G401.6 (cell line): ENCODE measurements around the gene FOXL3.
"Not testable (repeated sequence)": the region's sequence is repeated elsewhere in the genome, so short reads cannot be mapped to it uniquely, and the experiment has no call there.

Experiments
- FAIRE-seq: peaks from 2 replicates; lab custom pipeline; 2012; peaks lifted over from hg19 to GRCh38; lab: Jason Lieb, UNC

Gene FOXL3

DNA sequence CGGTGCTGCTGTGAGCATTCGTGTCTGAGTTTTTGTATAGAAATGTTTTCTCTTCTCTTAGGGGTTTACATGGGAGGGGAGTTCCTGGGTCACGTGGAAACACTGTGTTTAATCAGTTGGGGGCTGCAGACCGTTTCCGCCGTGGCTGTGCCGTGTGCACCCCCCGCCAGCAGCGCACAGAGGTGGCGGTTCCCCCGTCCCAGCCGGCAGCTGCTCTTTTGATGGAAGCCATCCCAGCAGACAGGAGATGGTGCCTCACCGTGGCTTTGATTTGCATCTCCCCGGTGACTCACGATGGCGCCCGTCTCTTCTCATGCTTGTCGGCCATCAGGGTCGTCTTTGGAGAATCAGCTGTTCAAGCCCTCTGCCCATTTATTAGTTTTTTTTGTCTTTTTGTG is 34.9 kb upstream of the FOXL3 start:
- no peak for FAIRE-seq

DNA sequence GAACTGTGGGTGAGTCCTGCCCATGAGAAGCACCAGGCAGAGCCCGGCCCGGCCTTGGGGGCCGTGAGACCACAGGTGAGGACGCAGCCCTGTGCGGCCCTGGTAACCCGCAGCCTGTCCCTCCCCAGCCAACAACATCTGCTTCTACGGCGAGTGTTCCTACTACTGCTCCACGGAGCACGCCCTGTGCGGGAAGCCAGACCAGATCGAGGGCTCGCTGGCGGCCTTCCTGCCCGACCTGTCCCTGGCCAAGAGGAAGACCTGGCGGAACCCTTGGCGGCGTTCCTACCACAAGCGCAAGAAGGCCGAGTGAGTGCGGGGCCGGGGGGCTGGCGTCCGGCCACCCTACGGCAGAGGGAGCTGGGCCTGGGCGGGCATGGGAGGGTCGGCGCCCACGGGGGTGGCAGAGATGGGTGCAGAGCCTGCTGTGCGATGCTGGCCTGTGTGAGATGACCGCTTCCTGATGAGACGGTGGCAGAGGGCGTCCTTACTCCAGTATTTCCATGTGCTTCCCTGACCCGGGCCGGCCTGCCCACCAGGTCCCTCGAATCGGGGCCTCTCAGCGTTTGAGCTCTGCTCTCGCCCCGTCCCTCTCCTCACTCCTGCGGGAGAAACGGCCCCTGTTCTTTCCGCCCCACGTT is 34.1 kb upstream of the FOXL3 start:
- no peak for FAIRE-seq

DNA sequence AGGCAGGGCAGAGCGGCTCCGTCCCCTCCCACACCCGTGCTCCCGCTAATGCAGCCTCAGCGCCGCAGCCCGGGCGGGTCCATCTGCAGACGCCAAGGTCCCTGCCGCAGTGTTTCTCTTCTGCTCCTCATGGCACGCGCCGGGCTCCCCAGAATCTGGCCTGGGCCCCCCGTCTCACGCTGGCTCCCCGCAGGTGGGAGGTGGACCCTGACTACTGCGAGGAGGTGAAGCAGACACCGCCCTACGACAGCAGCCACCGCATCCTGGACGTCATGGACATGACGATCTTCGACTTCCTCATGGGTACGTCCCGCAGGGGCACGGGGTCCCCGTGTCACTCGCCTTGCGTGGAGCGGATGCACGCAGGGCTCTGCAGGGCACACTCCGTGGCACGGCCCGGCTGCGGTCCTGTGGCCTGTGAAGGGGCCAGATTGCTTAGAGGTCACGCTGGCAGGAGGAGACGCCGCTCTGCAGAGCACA is 33.5 kb upstream of the FOXL3 start:
- FAIRE-seq, result no peak

DNA sequence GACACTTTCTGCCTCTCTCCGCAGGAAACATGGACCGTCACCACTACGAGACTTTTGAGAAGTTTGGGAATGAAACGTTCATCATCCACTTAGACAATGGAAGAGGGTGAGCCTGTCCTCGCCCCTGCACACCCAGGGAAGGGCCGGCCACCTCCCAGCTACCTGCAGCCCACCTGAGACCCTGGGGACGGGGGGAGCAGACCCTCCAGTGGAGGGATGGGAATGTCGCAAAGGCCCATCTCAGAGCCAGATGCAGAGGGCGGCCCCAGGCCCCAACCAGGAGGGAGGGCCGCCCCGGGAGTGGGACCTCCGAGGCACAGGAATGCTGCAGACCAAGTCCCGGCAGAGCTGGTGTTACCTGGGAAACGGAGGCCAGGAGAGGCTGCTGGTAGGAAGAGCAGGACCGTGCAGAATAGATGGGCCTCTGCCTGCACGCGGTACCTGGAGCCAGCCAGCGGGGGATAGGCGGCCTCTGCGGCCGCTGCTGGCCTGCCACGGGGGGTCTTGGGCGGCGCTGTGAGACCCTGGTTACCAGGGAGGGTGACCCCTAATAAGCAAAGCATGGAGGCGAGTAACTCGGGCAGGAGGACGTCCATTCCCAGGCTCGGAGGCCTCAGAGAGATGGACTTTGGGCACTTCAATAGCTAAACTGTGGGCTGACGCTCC is 32.9 kb upstream of the FOXL3 start:
- no peak for FAIRE-seq

DNA sequence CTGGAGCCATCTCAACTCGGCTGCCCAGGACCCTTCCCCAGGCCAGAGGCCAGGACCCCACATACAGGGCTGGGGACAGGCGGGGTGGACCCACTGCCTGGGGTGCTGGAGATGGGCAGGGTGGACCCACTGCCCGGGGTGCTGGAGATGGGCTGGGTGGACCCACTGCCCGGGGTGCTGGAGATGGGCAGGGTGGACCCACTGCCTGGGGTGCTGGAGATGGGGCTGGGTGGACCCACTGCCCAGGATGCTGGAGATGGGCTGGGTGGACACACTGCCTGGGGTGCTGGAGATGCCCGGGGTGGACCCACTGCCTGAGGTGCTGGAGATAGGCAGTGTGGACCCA is 32.4 kb upstream of the FOXL3 start:
- no peak for FAIRE-seq

DNA sequence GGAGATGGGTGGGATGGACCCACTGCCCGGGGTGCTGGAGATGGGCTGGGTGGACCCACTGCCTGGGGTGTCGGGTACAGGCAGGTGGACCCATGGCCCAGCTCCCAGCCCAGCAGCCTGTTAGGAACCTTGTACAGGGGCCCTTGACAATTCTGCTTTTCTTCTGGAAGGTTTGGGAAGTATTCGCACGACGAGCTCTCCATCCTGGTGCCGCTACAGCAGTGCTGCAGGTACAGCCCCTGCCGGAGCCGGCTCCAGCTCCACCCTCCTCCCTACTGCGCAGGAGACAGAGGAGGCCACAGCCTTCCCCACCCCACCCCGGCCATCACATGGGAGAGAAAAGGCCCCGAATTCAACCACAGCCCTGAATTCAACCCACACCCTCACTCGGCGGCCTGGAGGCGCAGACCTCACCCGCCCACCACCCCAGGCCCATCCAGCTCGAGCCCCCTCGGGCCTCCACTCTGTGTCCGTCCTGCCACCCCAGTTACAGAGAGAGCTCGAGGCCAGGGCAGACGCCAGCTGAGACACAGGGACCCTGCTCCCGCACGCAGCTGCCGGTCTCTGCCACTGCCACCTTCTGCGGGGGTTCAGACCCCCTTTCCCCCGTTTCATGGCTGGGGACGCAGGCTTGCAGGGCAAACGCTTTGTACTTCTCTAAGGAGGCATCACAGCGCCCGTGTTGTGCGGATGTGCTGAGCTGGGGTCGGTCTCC is 31.3 kb upstream of the FOXL3 start:
- FAIRE-seq, result no peak

DNA sequence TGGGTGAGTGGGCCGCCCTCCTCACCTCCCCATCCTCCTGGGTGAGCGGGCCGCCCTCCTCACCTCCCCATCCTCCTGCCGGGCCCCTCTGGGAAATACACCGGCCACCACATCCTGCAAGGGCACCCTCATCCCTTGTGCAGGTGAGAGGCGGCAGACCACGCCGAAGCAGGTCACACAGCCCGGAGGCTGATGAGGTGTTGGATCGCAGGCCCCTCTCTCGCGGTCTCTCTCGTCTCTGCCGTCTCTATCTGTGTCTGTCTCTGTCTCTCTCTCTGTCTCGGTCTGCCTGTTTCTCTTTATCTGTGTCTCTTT is 30.8 kb upstream of the FOXL3 start:
- FAIRE-seq, result no peak

DNA sequence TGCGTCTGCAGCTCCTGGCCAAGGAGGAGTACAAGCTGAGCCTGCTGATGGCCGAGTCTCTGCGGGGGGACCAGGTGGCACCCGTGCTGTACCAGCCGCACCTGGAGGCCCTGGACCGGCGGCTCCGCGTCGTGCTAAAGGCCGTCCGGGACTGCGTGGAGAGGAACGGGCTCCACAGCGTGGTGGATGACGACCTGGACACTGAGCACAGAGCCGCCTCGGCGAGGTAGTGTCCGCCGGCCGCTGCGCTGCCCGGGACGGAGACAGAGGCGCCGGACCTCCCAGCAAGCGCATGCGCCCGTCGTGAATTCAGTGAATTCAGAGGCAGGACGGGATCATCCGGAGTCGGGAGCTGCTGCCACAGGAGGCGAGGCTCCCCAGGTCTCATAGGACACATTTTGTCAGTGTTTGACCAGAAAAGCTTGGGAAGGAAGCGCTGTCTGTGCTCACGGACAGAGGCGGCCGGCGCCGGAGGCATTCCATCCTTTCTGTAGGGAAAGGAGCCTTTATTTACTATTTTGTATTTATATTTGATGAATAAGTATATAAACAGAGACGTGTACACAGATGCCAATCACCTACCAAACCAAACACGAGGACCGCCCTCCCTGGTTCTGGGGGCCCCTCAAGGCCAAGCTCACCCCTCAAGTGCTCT is 30.1 kb upstream of the FOXL3 start:
- FAIRE-seq, result no peak

DNA sequence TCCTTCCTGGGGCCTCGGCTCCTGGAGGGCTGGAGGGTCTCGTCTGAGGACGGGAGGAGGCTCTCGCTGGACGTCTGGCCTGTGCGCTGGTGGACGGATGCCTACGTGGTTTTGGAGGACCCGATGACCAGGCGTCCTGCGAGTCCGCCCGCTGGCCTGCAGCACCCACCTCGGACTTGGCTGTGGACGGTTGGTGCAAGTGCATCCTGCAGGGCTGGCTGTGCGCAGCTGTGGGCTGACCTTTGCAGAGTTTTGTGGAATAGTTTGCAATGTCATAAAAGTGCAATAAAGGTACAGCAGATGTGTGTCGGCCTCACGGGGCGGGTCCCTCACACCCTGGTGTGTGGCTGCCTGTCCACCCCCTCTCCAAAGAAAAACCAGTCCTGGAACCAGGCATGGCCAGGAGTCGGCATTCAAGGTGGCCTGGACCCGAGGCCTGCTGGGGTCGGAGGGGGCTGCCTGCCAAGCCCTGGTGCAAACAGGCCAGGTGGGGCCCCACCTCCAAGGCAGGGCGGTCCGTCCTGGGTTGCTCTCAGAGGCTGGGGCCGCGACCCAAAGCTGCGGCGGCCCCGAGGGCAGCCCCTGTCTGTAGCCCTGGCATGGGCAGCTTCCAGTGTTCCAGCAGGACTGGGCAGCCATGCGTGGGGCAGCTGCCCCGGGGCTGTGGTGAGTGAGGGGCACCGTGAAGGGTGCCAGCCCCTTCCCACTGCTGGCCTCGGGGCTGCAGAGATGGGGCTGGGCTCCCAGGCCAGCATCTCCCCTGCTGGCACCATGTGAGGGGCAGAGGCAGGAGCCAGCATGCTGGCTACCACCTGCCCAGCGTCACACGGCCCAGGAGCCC is 29.3 kb upstream of the FOXL3 start:
- no peak for FAIRE-seq

DNA sequence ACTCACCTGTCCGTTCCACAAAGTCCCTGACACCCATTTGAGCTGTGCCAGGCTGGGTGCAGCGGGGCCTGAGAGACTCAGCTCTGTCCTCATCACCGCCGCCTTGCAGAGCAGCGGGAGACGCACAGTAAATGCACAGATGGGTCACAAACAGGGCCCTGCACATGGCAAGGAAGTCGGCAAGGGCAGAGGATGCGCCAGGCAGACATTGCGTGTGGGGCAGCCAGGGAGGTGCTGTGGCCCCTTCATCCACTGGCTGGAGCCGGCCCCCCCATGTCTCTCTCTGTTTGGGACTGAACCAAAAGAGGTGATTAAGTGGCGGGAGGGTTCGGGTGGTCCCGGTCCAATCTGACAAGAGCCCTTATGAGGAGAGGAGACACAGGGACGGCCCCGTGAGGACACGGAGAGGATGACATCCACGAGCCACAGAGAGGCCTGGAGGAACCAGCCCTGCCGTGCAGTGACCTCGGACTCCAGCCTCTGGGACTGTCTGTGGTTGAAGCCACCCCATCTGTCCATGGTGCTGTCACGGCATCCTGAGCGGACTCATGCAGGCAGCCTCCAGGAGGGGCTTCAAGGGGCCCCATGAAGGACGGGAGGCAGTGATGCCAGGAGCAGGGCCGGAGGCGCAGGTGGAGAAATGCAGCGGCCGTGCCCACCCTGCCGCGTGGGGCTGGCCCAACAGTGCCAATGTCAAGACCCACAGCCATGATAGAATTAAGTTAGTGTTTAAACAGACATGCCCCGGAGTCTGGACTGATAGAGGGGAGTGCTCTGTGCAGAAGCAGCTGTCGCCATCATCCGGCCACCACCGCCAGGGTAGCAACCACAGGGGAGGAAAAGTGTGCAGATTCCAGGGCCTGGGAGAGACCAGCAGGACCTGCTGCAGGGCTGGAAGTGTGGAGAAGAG is 28.4 kb upstream of the FOXL3 start:
- no peak for FAIRE-seq

DNA sequence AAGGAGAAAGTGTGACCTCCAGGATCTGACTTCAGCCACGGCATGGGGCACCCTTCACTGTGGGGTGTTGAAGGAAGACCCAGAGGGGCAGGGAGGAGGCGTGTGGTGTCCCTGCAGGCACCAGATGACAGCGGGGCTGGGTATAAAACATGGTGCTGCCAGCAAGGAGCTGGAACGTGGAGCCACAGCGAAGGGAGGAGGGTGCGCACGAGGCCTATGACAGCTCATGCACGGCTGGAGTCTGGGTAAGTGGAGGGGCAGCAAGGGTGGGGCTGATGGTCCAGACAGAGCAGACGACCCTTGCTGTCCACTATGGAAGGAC is 27.8 kb upstream of the FOXL3 start:
- FAIRE-seq, result no peak

DNA sequence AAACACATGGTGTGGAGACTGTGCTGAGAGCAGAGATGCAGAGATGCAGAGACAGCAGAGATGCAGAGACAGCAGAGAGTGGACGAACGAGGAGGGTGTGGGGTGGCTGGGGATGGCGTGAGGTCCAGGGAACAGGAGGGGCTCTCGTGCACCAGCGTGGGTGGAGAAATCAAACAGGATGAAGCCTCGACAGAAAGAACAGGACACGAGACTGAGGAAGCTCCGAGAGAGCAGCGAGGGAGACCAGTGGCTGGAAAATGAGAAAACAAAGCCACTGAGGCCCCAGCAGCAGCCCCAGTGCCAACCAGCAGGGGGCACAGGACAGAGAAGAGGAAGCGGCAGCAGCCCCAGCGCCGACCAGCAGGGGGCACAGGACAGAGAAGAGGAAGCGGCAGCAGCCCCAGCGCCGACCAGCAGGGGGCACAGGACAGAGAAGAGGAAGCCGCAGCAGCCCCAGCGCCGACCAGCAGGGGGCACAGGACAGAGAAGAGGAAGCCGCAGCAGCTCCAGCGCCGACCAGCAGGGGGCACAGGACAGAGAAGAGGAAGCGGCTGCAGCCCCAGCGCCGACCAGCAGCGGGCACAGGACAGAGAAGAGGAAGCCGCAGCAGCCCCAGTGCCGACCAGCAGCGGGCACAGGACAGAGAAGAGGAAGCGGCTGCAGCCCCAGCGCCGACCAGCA is 27.2 kb upstream of the FOXL3 start:
- not testable (repeated sequence) for FAIRE-seq

DNA sequence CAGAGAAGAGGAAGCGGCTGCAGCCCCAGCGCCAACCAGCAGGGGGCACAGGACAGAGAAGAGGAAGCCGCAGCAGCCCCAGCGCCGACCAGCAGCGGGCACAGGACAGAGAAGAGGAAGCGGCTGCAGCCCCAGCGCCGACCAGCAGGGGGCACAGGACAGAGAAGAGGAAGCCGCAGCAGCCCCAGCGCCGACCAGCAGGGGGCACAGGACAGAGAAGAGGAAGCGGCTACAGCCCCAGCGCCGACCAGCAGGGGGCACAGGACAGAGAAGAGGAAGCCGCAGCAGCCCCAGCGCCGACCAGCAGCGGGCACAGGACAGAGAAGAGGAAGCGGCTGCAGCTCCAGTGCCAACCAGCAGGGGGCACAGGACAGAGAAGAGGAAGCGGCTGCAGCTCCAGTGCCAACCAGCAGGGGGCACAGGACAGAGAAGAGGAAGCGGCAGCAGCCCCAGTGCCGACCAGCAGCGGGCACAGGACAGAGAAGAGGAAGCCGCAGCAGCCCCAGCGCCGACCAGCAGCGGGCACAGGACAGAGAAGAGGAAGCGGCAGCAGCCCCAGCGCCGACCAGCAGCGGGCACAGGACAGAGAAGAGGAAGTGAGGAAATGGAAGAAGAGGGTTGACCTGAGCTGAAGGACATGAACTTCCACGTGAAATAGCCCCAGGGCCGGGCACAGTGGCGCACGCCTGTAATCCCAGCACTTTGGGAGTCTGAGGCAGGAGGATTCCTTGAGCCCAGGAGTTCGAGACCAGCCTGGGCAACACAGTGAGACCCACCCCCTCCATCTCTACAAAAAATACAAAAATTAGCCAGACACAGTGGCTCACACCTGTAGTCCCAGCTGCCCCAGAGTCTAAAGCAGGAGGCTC is 26.3 kb upstream of the FOXL3 start:
- not testable (repeated sequence) for FAIRE-seq

DNA sequence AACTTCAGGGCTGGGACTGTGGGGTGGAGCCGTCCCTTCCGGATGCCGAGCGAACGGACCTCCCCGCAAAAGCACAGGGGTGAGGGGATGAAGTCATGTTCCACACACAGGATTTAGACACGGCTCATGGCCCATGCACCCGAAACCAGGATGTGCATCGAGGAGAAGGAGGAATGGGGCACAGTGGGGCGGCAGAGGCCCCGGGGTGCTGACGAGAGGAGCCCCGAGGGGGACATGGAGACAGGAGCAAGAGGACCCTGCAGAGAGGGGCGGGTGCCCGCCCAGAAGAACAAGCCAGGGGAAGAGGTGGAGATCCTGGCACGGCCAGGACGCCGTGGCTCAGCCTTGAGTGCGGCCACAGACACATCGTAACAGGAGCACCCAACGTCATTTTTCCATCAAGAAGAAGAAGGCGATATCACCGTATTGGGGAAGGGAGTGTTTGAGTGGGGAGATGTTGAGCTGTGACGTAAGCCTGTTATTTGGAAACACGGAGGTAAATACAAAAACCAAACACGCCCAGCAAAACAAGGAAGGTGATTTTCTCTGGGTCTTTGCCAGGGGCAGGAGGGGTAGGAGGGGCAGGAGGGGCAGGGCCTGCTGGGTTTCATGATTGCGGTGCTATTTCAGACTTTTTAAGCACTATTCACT is 25.3 kb upstream of the FOXL3 start:
- no peak for FAIRE-seq

DNA sequence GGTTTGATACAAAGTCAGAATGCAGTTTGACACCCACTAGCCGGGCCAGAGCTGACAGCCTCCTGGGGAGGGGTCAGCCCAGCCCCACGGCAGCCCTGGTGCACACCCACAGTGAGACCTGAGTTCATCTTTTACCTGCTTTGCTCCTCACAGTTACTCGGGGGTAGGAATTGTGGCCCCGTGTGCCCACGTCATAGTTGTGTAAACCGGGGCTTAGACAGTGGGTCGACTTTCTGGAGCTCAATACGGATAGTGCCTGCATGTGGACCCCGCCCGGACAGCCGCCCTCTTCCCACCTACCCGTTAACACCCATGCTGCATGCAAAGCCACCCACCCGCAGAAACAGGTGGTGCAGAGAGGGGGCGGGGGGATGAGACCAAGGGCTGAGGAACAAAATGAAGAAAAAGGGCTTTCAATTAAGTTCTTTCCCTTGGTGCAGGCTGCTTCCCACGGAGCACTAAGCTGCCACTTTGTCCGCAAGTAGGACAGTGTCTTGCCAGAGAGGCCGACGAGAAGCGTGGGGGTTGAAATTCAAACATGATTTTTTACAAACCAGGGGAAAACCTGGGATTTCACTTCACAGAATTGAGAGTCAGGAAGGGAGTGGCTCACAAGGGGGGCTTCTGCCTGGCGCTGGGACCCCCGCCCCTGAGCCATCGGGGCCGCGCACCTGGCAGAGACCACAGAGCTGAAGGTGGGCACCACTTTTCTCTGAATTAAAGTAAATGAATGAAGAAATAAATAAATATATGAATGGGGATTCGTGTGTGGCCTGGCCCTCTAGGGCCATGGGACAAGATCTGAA is 24.6 kb upstream of the FOXL3 start:
- no peak for FAIRE-seq

DNA sequence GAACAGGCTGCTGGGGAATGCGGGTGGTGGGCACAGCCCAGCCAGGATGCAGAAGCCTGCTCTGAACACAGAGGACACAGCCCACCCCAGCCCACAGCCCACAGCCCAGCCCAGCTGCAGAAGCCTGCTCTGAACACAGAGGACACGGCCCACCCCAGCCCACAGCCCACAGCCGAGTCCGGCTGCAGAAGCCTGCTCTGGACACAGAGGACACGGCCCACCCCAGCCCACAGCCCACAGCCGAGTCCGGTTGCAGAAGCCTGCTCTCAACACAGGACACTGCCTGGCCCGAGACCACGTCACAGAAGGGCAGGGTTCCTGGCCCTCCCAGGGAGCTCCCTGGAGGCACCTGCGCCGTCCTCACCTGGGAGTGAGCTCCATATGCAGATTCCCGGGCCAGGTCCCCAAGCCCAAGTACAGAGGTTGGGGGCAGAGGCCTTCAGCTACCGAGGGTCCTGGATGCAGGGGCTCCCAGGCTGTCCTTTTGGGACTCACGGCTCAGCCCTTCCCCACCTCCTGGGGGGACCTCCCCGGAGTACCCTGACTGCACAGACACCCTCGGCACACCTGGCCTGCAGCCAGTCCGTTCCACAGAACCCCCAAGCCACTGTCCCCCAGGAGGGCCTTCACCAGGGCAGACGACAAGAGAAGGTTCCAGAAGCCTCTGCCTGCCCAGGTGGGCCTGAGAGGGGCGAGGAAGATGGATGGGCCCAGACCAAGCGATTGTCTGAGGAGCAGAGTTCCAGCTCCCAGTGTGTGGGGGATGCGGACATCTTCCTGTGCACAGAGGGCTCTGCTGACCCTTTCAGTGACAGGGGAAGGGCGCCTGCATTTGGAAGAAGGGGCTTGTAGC is 23.7 kb upstream of the FOXL3 start:
- FAIRE-seq, result no peak
